C4-2B (cell line): ENCODE measurements around the gene CASQ2.

Source experiments
- ZFX ChIP-seq: fragments of 450-650 bp; IDR thresholded peaks from 2 replicates; pipeline ENCODE4 v1.6.1; 2017
- TF ChIP-seq, protein P1 (sequence below): fragments of 450-650 bp; conservative IDR thresholded peaks from 2 replicates; pipeline ENCODE4 v1.5.1; 2017; ENCODE audit warnings: mild to moderate bottlenecking

DNA sequence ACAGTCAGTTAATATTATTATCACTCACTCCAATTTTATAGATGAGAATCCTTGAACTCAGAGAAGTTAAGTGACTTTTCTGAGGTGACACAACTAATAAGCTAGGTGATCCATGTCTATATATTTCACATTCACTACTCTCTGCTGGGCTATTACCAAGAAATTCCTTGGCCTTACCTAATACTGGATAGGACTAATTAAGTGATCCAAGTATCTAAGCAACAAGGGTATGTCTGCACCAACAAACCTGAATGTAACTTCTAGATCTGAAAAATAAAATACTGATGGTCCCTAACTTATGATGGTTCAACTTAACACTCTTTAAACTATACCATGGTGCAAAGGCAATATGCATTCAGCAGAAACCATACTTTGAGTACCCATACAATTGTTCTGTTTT is 14.8 kb upstream of the CASQ2 start:
- TF ChIP-seq, protein P1, sequence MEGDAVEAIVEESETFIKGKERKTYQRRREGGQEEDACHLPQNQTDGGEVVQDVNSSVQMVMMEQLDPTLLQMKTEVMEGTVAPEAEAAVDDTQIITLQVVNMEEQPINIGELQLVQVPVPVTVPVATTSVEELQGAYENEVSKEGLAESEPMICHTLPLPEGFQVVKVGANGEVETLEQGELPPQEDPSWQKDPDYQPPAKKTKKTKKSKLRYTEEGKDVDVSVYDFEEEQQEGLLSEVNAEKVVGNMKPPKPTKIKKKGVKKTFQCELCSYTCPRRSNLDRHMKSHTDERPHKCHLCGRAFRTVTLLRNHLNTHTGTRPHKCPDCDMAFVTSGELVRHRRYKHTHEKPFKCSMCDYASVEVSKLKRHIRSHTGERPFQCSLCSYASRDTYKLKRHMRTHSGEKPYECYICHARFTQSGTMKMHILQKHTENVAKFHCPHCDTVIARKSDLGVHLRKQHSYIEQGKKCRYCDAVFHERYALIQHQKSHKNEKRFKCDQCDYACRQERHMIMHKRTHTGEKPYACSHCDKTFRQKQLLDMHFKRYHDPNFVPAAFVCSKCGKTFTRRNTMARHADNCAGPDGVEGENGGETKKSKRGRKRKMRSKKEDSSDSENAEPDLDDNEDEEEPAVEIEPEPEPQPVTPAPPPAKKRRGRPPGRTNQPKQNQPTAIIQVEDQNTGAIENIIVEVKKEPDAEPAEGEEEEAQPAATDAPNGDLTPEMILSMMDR = no peak
- TF ChIP-seq ZFX = no peak
